Spleen (tissue), 11 donors: ENCODE results near the gene RFX4. TPM values are rescaled to one million over a fixed set of nuclear protein-coding genes. Genes with fewer than 3 reads are reported as not detected.
"Not testable (repeated sequence)": the region's sequence is repeated elsewhere in the genome, so short reads cannot be mapped to it uniquely, and the experiment has no call there.

Experiments
- DNase-seq: peaks from one replicate; pipeline ENCODE4 v3.0.0-alpha.2; 2020
- H3K27ac ChIP-seq, 8 donors: fragments of 200-600 bp; sonication (generic) in 7 of 8; 1 replicate in 4 of 8; 2 replicates in 4 of 8; pipeline versions ENCODE4 v1.5.0 to v1.8.0; 2016 to 2021; ENCODE audit warnings: inconsistent platforms in 4 of 8, mild to moderate bottlenecking in 4 of 8, moderate library complexity in 1 of 8
- H3K27me3 ChIP-seq, 7 donors: fragments of 200-600 bp; sonication (generic) in 6 of 7; replicated peaks in 1 of 7; 1 replicate in 4 of 7; 2 replicates in 3 of 7; pipeline versions ENCODE4 v1.5.0 to v1.8.0; 2016 to 2021; ENCODE audit warnings: inconsistent platforms in 3 of 7, mild to moderate bottlenecking in 1 of 7
- H3K36me3 ChIP-seq, 6 donors: fragments of 200-600 bp; sonication (generic) in 5 of 6; 1 replicate in 4 of 6; 2 replicates in 2 of 6; pipeline versions ENCODE4 v1.5.0 to v1.8.0; 2016 to 2021; ENCODE audit warnings: inconsistent platforms in 2 of 6
- H3K4me1 ChIP-seq, 6 donors: fragments of 200-600 bp; sonication (generic) in 5 of 6; 1 replicate in 3 of 6; 2 replicates in 3 of 6; pipeline versions ENCODE4 v1.5.0 to v1.8.0; 2016 to 2021; ENCODE audit warnings: inconsistent platforms in 3 of 6
- H3K4me3 ChIP-seq, 8 donors: fragments of 200-600 bp; sonication (generic) in 7 of 8; 1 replicate in 4 of 8; 2 replicates in 4 of 8; pipeline versions ENCODE4 v1.5.0 to v1.8.0; 2016 to 2021; ENCODE audit warnings: inconsistent platforms in 4 of 8, mild to moderate bottlenecking in 4 of 8, moderate library complexity in 2 of 8
- H3K9me3 ChIP-seq, 8 donors: fragments of 200-600 bp; sonication (generic) in 7 of 8; 1 replicate in 4 of 8; 2 replicates in 4 of 8; pipeline versions ENCODE4 v1.5.0 to v1.8.0; 2016 to 2021; ENCODE audit warnings: inconsistent platforms in 4 of 8
- POLR2A ChIP-seq, 3 donors: fragments of 450-650 bp; IDR thresholded peaks; one replicate each; pipeline ENCODE4 v1.5.1; 2017; ENCODE audit warnings: antibody characterized with exemption in 3 of 3, mild to moderate bottlenecking in 1 of 3
- POLR2AphosphoS5 ChIP-seq, 3 donors: sonication (generic); formaldehyde crosslinking; IDR thresholded peaks; one replicate each; pipeline ENCODE4 v1.5.1; 2017; ENCODE audit warnings: antibody characterized with exemption in 3 of 3
- WGBS, 5 donors: extraction: QIAGEN DNeasy Blood & Tissue Kit in 3 of 5; methylation state at CpG; one replicate each; pipeline versions ENCODE4 v1.1.5 to v1.1.7; 2013 to 2018; 5-methylcytosine and 5-hydroxymethylcytosine counted together
- intact Hi-C: fragments of 100-400 bp; cut with DNase I; formaldehyde crosslinking; loops from one replicate; pipeline ENCODE4 v1.15.0; 2023; ENCODE audit warnings: low total_unique reads
- polyA plus RNA-seq, 3 donors: library from polyadenylated mRNA; stranded (reverse); fragments of 200-250 nt; gene quantifications; one replicate each; pipeline ENCODE4 v1.2.1, GENCODE V29; 2013
- total RNA-seq, 7 donors: library from RNA; depleted of rRNA in 3 of 7; stranded (reverse); fragments of >200 nt in 3 of 7; fragmentation: NEBNext Ultra II Directional in 4 of 7; extraction: Animal tissue kit (Norgen Biotek cat#: 25700) in 4 of 7; gene quantifications; one replicate each; pipeline versions ENCODE4 v1.1.0 to v1.2.1, GENCODE V29; 2016 to 2021
- TF ChIP-seq, protein P1 (sequence below), 11 experiments: fragments of 200-600 bp in 7 of 11; fragments of 450-650 bp in 4 of 11; sonication (generic) in 4 of 11; IDR thresholded peaks in 8 of 11; conservative IDR thresholded peaks in 3 of 11; 1 replicate in 7 of 11; 2 replicates in 4 of 11; pipeline versions ENCODE4 v1.4.0 to v1.8.0; 2016 to 2021; ENCODE audit warnings: antibody characterized with exemption in 11 of 11, inconsistent platforms in 4 of 11, mild to moderate bottlenecking in 1 of 11
- donor health status: healthy with polysubstance abuse.
- donor health status: DM: no; HTN: no; CAD: no; lungs with moderate emphysema.
- donor health status: DM: no; HTN: no; CAD: no.
- donor health status: Bipolar disorder and iron deficiency.
- donor health status: healthy.
- donor health status: DM: no; HTN: no; CAD: no.
- donor health status: DM: yes; HTN: yes; CAD: no.

Gene RFX4
- total and polyA plus RNA-seq, 10 donors, result not detected

DNA sequence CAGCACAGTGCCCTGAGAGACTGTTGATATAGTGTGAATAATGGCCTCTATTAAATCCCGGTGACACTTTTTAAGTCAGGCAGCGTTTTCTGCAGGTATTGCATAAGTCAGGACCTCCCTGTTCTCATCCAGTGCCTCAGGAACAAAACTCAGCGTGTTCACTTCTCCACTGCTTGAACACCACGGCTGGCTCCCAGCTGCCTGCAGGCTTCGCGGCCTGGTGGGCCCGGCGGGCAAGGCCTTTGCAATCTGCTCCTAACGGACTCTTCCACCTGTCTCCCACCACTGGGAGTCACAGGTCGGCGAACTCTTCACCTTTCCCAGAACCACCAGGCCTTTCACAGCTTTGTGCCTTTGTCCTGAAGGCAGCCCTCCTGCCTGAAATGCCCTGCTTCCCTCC, 18.7 kb downstream of the RFX4 start:
- no peak for TF ChIP-seq POLR2A (IDR thresholded peaks at IDR 0.05)
- TF ChIP-seq, protein P1, sequence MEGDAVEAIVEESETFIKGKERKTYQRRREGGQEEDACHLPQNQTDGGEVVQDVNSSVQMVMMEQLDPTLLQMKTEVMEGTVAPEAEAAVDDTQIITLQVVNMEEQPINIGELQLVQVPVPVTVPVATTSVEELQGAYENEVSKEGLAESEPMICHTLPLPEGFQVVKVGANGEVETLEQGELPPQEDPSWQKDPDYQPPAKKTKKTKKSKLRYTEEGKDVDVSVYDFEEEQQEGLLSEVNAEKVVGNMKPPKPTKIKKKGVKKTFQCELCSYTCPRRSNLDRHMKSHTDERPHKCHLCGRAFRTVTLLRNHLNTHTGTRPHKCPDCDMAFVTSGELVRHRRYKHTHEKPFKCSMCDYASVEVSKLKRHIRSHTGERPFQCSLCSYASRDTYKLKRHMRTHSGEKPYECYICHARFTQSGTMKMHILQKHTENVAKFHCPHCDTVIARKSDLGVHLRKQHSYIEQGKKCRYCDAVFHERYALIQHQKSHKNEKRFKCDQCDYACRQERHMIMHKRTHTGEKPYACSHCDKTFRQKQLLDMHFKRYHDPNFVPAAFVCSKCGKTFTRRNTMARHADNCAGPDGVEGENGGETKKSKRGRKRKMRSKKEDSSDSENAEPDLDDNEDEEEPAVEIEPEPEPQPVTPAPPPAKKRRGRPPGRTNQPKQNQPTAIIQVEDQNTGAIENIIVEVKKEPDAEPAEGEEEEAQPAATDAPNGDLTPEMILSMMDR (IDR thresholded peaks at IDR 0.05 in 8 of 11, conservative IDR thresholded peaks at IDR 0.05 in 3 of 11), result no peak
- TF ChIP-seq POLR2AphosphoS5 (IDR thresholded peaks at IDR 0.05), result no peak
- intact Hi-C loops, result no loop called here
- Histone ChIP-seq H3K27me3 (peaks cover 0 to 26% (median 0%) of the 10 kb centered on the region in 7 donors), H3K27ac (no peak overlapping the region), H3K4me1 (no peaks in the 10 kb centered on the region), H3K4me3 (no peak overlapping the region), H3K36me3 (no peaks in the 10 kb centered on the region), H3K9me3 (no peaks in the 10 kb centered on the region)
- DNase-seq, result no peak
- WGBS, 5 donors, result 86 to 91% (median 88%) methylated on average over 11 of the region's 11 CpGs

DNA sequence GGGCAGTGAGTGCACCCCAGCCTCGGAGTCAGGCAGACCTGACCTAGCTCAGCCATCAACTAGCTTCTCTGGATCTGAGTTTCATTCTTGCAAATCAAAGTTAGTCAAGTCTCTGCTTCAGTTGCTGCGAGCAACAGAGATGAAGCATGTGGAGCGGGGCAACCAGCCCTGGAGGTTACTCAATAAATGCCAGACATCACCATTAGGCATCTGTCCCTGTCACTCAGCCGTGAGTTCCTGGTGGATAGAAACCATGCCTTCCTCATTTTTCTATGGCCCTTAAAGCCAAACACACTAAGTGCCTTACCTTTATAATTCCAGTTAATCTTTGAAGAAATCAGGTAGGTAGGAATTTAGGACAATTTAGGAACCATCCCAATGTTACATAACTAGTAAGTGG, 19.3 kb downstream of the RFX4 start:
- H3K27me3 ChIP-seq, result peaks cover 0 to 26% (median 0%) of the 10 kb centered on the region in 7 donors
- TF ChIP-seq POLR2A (IDR thresholded peaks at IDR 0.05), result no peak
- TF ChIP-seq, protein P1 (IDR thresholded peaks at IDR 0.05 in 8 of 11, conservative IDR thresholded peaks at IDR 0.05 in 3 of 11), result no peak
- TF ChIP-seq POLR2AphosphoS5 (IDR thresholded peaks at IDR 0.05), result no peak
- H3K4me1 ChIP-seq, result no peaks in the 10 kb centered on the region
- H3K4me3 ChIP-seq, result no peak overlapping the region
- no peak for DNase-seq
- H3K9me3 ChIP-seq, result no peaks in the 10 kb centered on the region
- WGBS, 5 donors, result 81 to 88% (median 84%) methylated on average over 4 of the region's 4 CpGs
- no peak overlapping the region for H3K27ac ChIP-seq
- intact Hi-C loops, result no loop called here
- H3K36me3 ChIP-seq, result no peaks in the 10 kb centered on the region

DNA sequence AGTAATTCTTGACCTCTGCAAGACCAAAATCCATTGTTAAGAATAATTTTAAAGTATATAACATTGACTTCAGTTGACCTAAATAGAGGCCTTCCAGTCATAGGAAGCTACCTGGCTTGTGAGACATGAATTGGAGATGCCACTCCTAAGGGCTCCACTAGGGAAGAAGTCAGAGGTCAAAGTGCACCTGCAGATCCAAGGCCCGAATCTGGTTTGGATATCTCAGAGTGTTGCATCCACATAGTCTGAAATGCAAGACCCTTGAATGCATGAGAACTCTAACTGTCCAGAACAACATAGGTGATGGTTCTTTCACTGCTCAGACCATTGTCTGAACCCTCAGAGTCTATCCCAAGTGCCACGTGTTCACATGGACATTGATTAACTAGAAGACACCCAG, 22.4 kb downstream of the RFX4 start:
- Histone ChIP-seq H3K27ac (no peak overlapping the region), H3K36me3 (no peaks in the 10 kb centered on the region), H3K27me3 (peaks cover 0 to 36% (median 0%) of the 10 kb centered on the region in 7 donors), H3K4me3 (no peak overlapping the region), H3K9me3 (peaks cover 0 to 6% (median under 1%) of the 10 kb centered on the region in 8 donors), H3K4me1 (no peaks in the 10 kb centered on the region)
- WGBS, 5 donors, result 52 to 96% (median 85%) methylated on average over 2 of the region's 2 CpGs
- intact Hi-C loops, result no loop called here
- DNase-seq, result no peak
- TF ChIP-seq POLR2AphosphoS5 (IDR thresholded peaks at IDR 0.05) (no peak), POLR2A (IDR thresholded peaks at IDR 0.05) (no peak)
- TF ChIP-seq, protein P1 (IDR thresholded peaks at IDR 0.05 in 8 of 11, conservative IDR thresholded peaks at IDR 0.05 in 3 of 11), result no peak

DNA sequence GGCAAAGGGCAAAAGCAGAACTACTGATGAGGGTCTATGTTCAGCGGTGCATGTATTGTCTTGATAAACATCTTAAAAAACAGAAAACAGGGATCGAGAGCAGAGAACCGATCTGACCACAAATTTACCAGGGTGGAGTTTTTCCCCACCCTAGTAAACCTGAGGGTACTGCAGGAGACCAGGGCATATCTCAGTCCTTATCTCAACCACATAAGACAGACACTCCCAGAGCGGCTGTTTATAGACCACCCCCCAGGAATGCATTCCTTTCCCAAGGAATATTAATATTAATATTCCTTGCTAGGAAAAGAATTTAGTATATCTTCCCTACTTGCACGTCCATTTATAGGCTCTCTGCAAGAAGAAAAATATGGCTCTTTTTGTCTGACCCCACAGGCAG, 37.8 kb downstream of the RFX4 start:
- H3K27ac ChIP-seq, intact Hi-C loops, DNase-seq, H3K4me1 ChIP-seq, H3K36me3 ChIP-seq, H3K27me3 ChIP-seq, H3K4me3 ChIP-seq: not testable (repeated sequence)
- H3K9me3 ChIP-seq, result peaks cover 0 to 37% (median 29%) of the 10 kb centered on the region in 8 donors
- 89 to 94% (median 92%) methylated on average over 5 of the region's 5 CpGs for WGBS, 5 donors

DNA sequence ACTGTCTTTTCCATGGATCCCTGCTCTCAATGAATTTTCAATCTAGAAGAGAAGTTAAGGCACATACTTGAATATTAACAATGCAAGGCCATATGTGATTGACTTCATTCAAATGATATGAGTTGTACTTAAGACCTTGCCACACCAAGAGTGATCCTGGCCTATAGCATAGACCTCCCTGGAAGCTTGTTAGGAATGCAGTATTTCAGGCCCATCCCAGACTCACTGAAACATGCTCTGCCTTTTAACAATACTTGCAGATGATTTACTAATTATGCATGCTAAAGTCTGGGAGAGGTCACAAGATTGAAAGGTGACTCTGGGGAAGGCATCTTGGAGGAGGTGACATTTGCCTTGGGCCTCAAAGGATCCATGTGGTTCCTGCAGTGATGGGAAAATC, 43.2 kb downstream of the RFX4 start:
- no peak for DNase-seq
- no peak for TF ChIP-seq POLR2A (IDR thresholded peaks at IDR 0.05)
- TF ChIP-seq, protein P1 (IDR thresholded peaks at IDR 0.05 in 8 of 11, conservative IDR thresholded peaks at IDR 0.05 in 3 of 11), result no peak
- TF ChIP-seq POLR2AphosphoS5 (IDR thresholded peaks at IDR 0.05), result no peak
- Histone ChIP-seq H3K4me3 (no peak overlapping the region), H3K27me3 (peaks cover 0 to 3% (median 0%) of the 10 kb centered on the region in 7 donors), H3K9me3 (peaks cover 0 to 17% (median 9%) of the 10 kb centered on the region in 8 donors), H3K27ac (no peak overlapping the region), H3K36me3 (no peaks in the 10 kb centered on the region), H3K4me1 (no peaks in the 10 kb centered on the region)
- intact Hi-C loops, result no loop called here
